K562 (cell line): ENCODE data around the gene RXFP1. TPM values are rescaled to one million over a fixed set of nuclear protein-coding genes. Genes with fewer than 3 reads are reported as not detected.

Source experiments
- CCNT2 ChIP-seq: IDR thresholded peaks from 2 replicates; pipeline ENCODE4 v1.6.1; 2011; ENCODE audit warnings: borderline replicate concordance, low read depth, mild to moderate bottlenecking, moderate library complexity, mixed read lengths, low read length; ENCODE audit not compliant: insufficient read length; ENCODE audit errors: extremely low read depth
- GTF2A2 ChIP-seq: IDR thresholded peaks from 2 replicates; pipeline ENCODE4 v1.6.1; 2016; ENCODE audit warnings: mild to moderate bottlenecking, missing genetic modification characterization, missing compliant biosample characterization
- HDGF ChIP-seq: fragments of 450-650 bp; IDR thresholded peaks from 2 replicates; pipeline ENCODE4 v1.6.1; 2016
- HNRNPL ChIP-seq: fragments of 200-400 bp; formaldehyde crosslinking; IDR thresholded peaks from 2 replicates; pipeline ENCODE4 v1.6.1; 2017; ENCODE audit warnings: low read depth, mild to moderate bottlenecking, low read length
- KDM4B ChIP-seq, 2 experiments: fragments of 450-650 bp in 1 of 2; sonication (generic) in 1 of 2; IDR thresholded peaks; 2 replicates each; pipeline ENCODE4 v1.6.1; 2016 to 2017; ENCODE audit warnings: borderline replicate concordance in 2 of 2, antibody characterized with exemption in 1 of 2, low read depth in 1 of 2, mild to moderate bottlenecking in 1 of 2
- MCM5 ChIP-seq: fragments of 450-650 bp; IDR thresholded peaks from 2 replicates; pipeline ENCODE4 v1.6.1; 2016; ENCODE audit warnings: low read depth
- MTA2 ChIP-seq: fragments of 450-650 bp; IDR thresholded peaks from 2 replicates; pipeline ENCODE4 v1.6.1; 2016; ENCODE audit warnings: low read depth
- POLR2B ChIP-seq: fragments of 450-650 bp; IDR thresholded peaks from 2 replicates; pipeline ENCODE4 v1.6.1; 2018; ENCODE audit warnings: low read depth; ENCODE audit not compliant: partially characterized antibody
- POLR3G ChIP-seq: IDR thresholded peaks from 2 replicates; pipeline ENCODE4 v1.6.1; 2011; ENCODE audit not compliant: insufficient read length, insufficient replicate concordance; ENCODE audit errors: extremely low read depth
- TOE1 ChIP-seq, 2 experiments: fragments of 450-650 bp in 1 of 2; sonication (generic) in 1 of 2; formaldehyde crosslinking in 1 of 2; IDR thresholded peaks; 2 replicates each; pipeline versions ENCODE4 v1.7.1 to v1.8.0; 2016 to 2022; ENCODE audit warnings: borderline replicate concordance in 2 of 2, mild to moderate bottlenecking in 2 of 2, antibody characterized with exemption in 1 of 2, inconsistent platforms in 1 of 2, low read depth in 1 of 2, missing genetic modification reagents in 1 of 2, moderate library complexity in 1 of 2
- ZEB2 ChIP-seq: fragments of 450-650 bp; IDR thresholded peaks from 2 replicates; pipeline ENCODE4 v1.6.1; 2016
- ZNF384 ChIP-seq: IDR thresholded peaks from 2 replicates; pipeline ENCODE4 v1.6.1; 2012; ENCODE audit warnings: low read depth, low read length, improper control_type of control experiment
- ZNF449 ChIP-seq: fragments of 250-450 bp; sonication (Bioruptor Pico); IDR thresholded peaks from 2 replicates; pipeline ENCODE4 v1.8.0; 2022; ENCODE audit warnings: moderate library complexity, mild to moderate bottlenecking, inconsistent platforms
- polyA plus RNA-seq, 8 experiments: library from polyadenylated mRNA; depleted of rRNA in 4 of 8; stranded (reverse) in 5 of 8; unstranded in 3 of 8; fragments of >200 nt; fragmentation: Nextera tagmentation in 2 of 8; fragmentation: Illumina TruSeq in 1 of 8; extraction: Ambion mirVana in 2 of 8; extraction: Trizol in 1 of 8; gene quantifications; 2 replicates each; pipeline versions ENCODE4 v1.2.1 to v1.2.3, GENCODE V29; 2011 to 2014; ENCODE audit warnings: inconsistent platforms in 1 of 8, missing spikeins in 1 of 8
- total RNA-seq, 7 experiments: library from RNA; depleted of rRNA in 6 of 7; stranded (reverse); fragments of >200 nt in 6 of 7; fragmentation: Illumina TruSeq in 2 of 7; extraction: Trizol in 2 of 7; gene quantifications; 2 replicates each; pipeline versions ENCODE4 v1.2.1 to v1.2.3, GENCODE V29; 2011 to 2021; ENCODE audit warnings: low replicate concordance in 1 of 7
- TF ChIP-seq, protein P1 (sequence below), 2 experiments: fragments of 250-450 bp in 1 of 2; fragments of 450-650 bp in 1 of 2; sonication (Bioruptor Pico) in 1 of 2; IDR thresholded peaks; 2 replicates each; pipeline versions ENCODE4 v1.6.1 to v1.8.0; 2016 to 2021; ENCODE audit warnings: mild to moderate bottlenecking in 2 of 2, moderate library complexity in 2 of 2, missing compliant biosample characterization in 1 of 2, missing genetic modification characterization in 1 of 2
- TF ChIP-seq, protein P2 (sequence below): sonication (generic); formaldehyde crosslinking; IDR thresholded peaks from 2 replicates; pipeline ENCODE4 v1.8.0; 2022; ENCODE audit warnings: mild to moderate bottlenecking, missing genetic modification reagents, borderline replicate concordance
- TF ChIP-seq, protein P3 (sequence below), 2 experiments: fragments of 450-650 bp in 1 of 2; IDR thresholded peaks; 2 replicates each; pipeline ENCODE4 v1.6.1; 2011 to 2017; ENCODE audit warnings: low read depth in 2 of 2, antibody characterized with exemption in 1 of 2, borderline replicate concordance in 1 of 2, low read length in 1 of 2, mild to moderate bottlenecking in 1 of 2, mixed read lengths in 1 of 2; ENCODE audit not compliant: control insufficient read depth in 1 of 2
- TF ChIP-seq, protein P4 (sequence below): fragments of 250-450 bp; sonication (Bioruptor Pico); IDR thresholded peaks from 2 replicates; pipeline ENCODE4 v1.6.1; 2021; ENCODE audit warnings: mild to moderate bottlenecking

RXFP1 gene
- total and polyA plus RNA-seq, 9 of the 15 experiments (the other 6 are each of a cell fraction or from before 2014, with no cell fraction given), result 0.03 to 0.06 (median 0.04) TPM; not detected in 6

- TF ChIP-seq POLR2B (peak; percentile 50), ZEB2 (0 out of 2 replicates have a peak, but pooled peaks have one; percentile 12), CCNT2 (peak; percentile 89), MTA2 (no peak), ZNF449 (CRISPR knock-in tag) (no peak), GTF2A2 (tag) (no peak), POLR3G (no peak), MCM5 (no peak), KDM4B (IDR thresholded peaks at IDR 0.05; ENCODE audit: borderline replicate concordance in 2 of 2, low read depth in 1 of 2) (0 out of 4 replicates have a peak, but pooled peaks of 1 of the 2 experiments have one; percentile 65), HNRNPL (no peak), TOE1 (IDR thresholded peaks at IDR 0.05; ENCODE audit: borderline replicate concordance) (peak; percentile 85), TOE1 (CRISPR knock-in tag; IDR thresholded peaks at IDR 0.05; ENCODE audit: borderline replicate concordance, low read depth) (no peak), HDGF (no peak), ZNF384 (no peak)
- TF ChIP-seq, protein P1, sequence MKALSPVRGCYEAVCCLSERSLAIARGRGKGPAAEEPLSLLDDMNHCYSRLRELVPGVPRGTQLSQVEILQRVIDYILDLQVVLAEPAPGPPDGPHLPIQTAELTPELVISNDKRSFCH (CRISPR knock-in tag; IDR thresholded peaks at IDR 0.05), result no peak
- TF ChIP-seq, protein P1 (tag; IDR thresholded peaks at IDR 0.05), result peak; percentile 89
- TF ChIP-seq, protein P2, sequence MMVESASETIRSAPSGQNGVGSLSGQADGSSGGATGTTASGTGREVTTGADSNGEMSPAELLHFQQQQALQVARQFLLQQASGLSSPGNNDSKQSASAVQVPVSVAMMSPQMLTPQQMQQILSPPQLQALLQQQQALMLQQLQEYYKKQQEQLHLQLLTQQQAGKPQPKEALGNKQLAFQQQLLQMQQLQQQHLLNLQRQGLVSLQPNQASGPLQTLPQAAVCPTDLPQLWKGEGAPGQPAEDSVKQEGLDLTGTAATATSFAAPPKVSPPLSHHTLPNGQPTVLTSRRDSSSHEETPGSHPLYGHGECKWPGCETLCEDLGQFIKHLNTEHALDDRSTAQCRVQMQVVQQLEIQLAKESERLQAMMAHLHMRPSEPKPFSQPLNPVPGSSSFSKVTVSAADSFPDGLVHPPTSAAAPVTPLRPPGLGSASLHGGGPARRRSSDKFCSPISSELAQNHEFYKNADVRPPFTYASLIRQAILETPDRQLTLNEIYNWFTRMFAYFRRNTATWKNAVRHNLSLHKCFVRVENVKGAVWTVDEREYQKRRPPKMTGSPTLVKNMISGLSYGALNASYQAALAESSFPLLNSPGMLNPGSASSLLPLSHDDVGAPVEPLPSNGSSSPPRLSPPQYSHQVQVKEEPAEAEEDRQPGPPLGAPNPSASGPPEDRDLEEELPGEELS (CRISPR knock-in tag), result no peak; the same call in 1 of the 2 replicates
- TF ChIP-seq, protein P3, sequence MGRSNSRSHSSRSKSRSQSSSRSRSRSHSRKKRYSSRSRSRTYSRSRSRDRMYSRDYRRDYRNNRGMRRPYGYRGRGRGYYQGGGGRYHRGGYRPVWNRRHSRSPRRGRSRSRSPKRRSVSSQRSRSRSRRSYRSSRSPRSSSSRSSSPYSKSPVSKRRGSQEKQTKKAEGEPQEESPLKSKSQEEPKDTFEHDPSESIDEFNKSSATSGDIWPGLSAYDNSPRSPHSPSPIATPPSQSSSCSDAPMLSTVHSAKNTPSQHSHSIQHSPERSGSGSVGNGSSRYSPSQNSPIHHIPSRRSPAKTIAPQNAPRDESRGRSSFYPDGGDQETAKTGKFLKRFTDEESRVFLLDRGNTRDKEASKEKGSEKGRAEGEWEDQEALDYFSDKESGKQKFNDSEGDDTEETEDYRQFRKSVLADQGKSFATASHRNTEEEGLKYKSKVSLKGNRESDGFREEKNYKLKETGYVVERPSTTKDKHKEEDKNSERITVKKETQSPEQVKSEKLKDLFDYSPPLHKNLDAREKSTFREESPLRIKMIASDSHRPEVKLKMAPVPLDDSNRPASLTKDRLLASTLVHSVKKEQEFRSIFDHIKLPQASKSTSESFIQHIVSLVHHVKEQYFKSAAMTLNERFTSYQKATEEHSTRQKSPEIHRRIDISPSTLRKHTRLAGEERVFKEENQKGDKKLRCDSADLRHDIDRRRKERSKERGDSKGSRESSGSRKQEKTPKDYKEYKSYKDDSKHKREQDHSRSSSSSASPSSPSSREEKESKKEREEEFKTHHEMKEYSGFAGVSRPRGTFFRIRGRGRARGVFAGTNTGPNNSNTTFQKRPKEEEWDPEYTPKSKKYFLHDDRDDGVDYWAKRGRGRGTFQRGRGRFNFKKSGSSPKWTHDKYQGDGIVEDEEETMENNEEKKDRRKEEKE (IDR thresholded peaks at IDR 0.05; ENCODE audit: borderline replicate concordance in 1 of 2, control insufficient read depth in 1 of 2, low read depth in 2 of 2, low read length in 1 of 2), result 0 out of 4 replicates have a peak, but pooled peaks of 1 of the 2 experiments have one; percentile 21
- TF ChIP-seq, protein P4, sequence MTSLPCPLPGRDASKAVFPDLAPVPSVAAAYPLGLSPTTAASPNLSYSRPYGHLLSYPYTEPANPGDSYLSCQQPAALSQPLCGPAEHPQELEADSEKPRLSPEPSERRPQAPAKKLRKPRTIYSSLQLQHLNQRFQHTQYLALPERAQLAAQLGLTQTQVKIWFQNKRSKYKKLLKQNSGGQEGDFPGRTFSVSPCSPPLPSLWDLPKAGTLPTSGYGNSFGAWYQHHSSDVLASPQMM (CRISPR knock-in tag), result no peak
These were observed 150.5 kb downstream of the RXFP1 start, which contains the start of gene ETFDH (continued) for GRCh38 chr4:158671915-158672806.
